ENCODE measurements around the gene TPRG1L.

- TF ChIP-seq CTCF (IDR thresholded peaks at IDR 0.05) = no peak
- TF ChIP-seq POLR2A (IDR thresholded peaks at IDR 0.05) = no peak
Measured at GRCh38 chr1:3590139-3590763, 34.6 kb upstream of the TPRG1L start.
